Uterus (tissue), 4 donors: ENCODE measurements around the gene CFAP74. TPM values are rescaled to one million over a fixed set of nuclear protein-coding genes. Genes with fewer than 3 reads are reported as not detected.

ENCODE experiments used
- DNase-seq, 2 donors: peaks; one replicate each; pipeline ENCODE4 v3.0.0-alpha.2; 2019 to 2020
- H3K27ac ChIP-seq, 2 donors: fragments of 200-600 bp; sonication (generic); 1 replicate in 1 of 2; 2 replicates in 1 of 2; pipeline ENCODE4 v1.5.1; 2016 to 2018
- H3K27me3 ChIP-seq, 2 donors: fragments of 200-600 bp; sonication (generic); one replicate each; pipeline ENCODE4 v1.5.1; 2018 to 2019; ENCODE audit warnings: control low read depth in 1 of 2
- H3K36me3 ChIP-seq, 2 donors: fragments of 200-600 bp; sonication (generic); one replicate each; pipeline ENCODE4 v1.5.1; 2019; ENCODE audit warnings: control low read depth in 1 of 2
- H3K4me1 ChIP-seq, 2 donors: fragments of 200-600 bp; sonication (generic); one replicate each; pipeline ENCODE4 v1.5.1; 2018 to 2019; ENCODE audit warnings: control low read depth in 1 of 2
- H3K4me3 ChIP-seq, 2 donors: fragments of 200-600 bp; sonication (generic); 1 replicate in 1 of 2; 2 replicates in 1 of 2; pipeline ENCODE4 v1.5.1; 2018 to 2019; ENCODE audit warnings: mild to moderate bottlenecking in 1 of 2
- H3K9me3 ChIP-seq, 2 donors: fragments of 200-600 bp; sonication (generic); one replicate each; pipeline ENCODE4 v1.5.1; 2019; ENCODE audit warnings: control low read depth in 1 of 2
- CTCF ChIP-seq, 4 experiments: fragments of 200-600 bp in 2 of 4; fragments of 450-650 bp in 2 of 4; sonication (generic) in 2 of 4; IDR thresholded peaks; one replicate each; pipeline ENCODE4 v1.5.1; 2016 to 2019; ENCODE audit warnings: antibody characterized with exemption in 4 of 4, mild to moderate bottlenecking in 2 of 4, moderate library complexity in 1 of 4
- POLR2A ChIP-seq, 2 donors: fragments of 450-650 bp; IDR thresholded peaks; one replicate each; pipeline ENCODE4 v1.6.1; 2016; ENCODE audit warnings: antibody characterized with exemption in 2 of 2, mild to moderate bottlenecking in 1 of 2, moderate library complexity in 1 of 2
- intact Hi-C: fragments of 100-400 bp; cut with DNase I; formaldehyde crosslinking; loops from one replicate; pipeline ENCODE4 v1.15.1; 2023; ENCODE audit warnings: low total_unique reads
- total RNA-seq, 4 donors: library from RNA; depleted of rRNA in 3 of 4; stranded (reverse); fragments of >200 nt in 3 of 4; gene quantifications; one replicate each; pipeline versions ENCODE4 v1.1.0 to v1.2.4, GENCODE V29; 2014 to 2023
- donor health status: DM: yes; HTN: yes; CAD: no.

CFAP74 gene
- total RNA-seq, 4 donors from 2014 or later: 0.64 to 1.0 TPM; not detected in 2

- H3K4me3 ChIP-seq: no peak overlapping the region
- TF ChIP-seq CTCF (IDR thresholded peaks at IDR 0.05) (no peak), POLR2A (IDR thresholded peaks at IDR 0.05) (no peak)
- intact Hi-C loops: no loop called here
- DNase-seq: no peak
- no peaks in the 10 kb centered on the region for H3K4me1 ChIP-seq
- H3K27ac ChIP-seq: no peak overlapping the region
- no peaks in the 10 kb centered on the region for H3K27me3 ChIP-seq
- no peaks in the 10 kb centered on the region for H3K36me3 ChIP-seq
- no peaks in the 10 kb centered on the region for H3K9me3 ChIP-seq
Measured at GRCh38 chr1:1901641-1902294, 101.8 kb downstream of the CFAP74 start.

- Histone ChIP-seq H3K27ac (no peak overlapping the region), H3K27me3 (no peaks in the 10 kb centered on the region), H3K4me1 (no peaks in the 10 kb centered on the region), H3K4me3 (no peak overlapping the region), H3K36me3 (no peaks in the 10 kb centered on the region), H3K9me3 (no peaks in the 10 kb centered on the region)
- DNase-seq: no peak
- TF ChIP-seq POLR2A (IDR thresholded peaks at IDR 0.05): no peak
- TF ChIP-seq CTCF (IDR thresholded peaks at IDR 0.05): no peak
- intact Hi-C loops: no loop called here
Measured at GRCh38 chr1:1900883-1901640, 102.5 kb downstream of the CFAP74 start.

GRCh38 chr1:1899967-1900327 lies 103.6 kb downstream of the CFAP74 start:
- no peak for DNase-seq
- intact Hi-C loops: no loop called here
- H3K9me3 ChIP-seq: no peaks in the 10 kb centered on the region
- no peak for TF ChIP-seq POLR2A (IDR thresholded peaks at IDR 0.05)
- TF ChIP-seq CTCF (IDR thresholded peaks at IDR 0.05): no peak
- H3K27me3 ChIP-seq: no peaks in the 10 kb centered on the region
- no peaks in the 10 kb centered on the region for H3K36me3 ChIP-seq
- H3K27ac ChIP-seq: no peak overlapping the region
- peaks cover 2% of the 10 kb centered on the region in 2 donors for H3K4me1 ChIP-seq
- H3K4me3 ChIP-seq: no peak overlapping the region

GRCh38 chr1:1899266-1899966 lies 104.2 kb downstream of the CFAP74 start:
- Histone ChIP-seq H3K4me1 (peaks cover 5 to 7% of the 10 kb centered on the region in 2 donors), H3K27ac (no peak overlapping the region), H3K36me3 (no peaks in the 10 kb centered on the region), H3K27me3 (no peaks in the 10 kb centered on the region), H3K9me3 (no peaks in the 10 kb centered on the region), H3K4me3 (no peak overlapping the region)
- no peak for DNase-seq
- intact Hi-C loops: no loop called here
- TF ChIP-seq POLR2A (IDR thresholded peaks at IDR 0.05) (no peak), CTCF (IDR thresholded peaks at IDR 0.05) (no peak)
